AG09319 (cell line): ENCODE measurements around the gene CNTNAP2.

Experiments used
- DNase-seq: peaks from one replicate; pipeline ENCODE4 v3.0.0-alpha.2; 2010; ENCODE audit warnings: low read depth; ENCODE audit errors: extremely low read depth
- CTCF ChIP-seq: IDR thresholded peaks from 2 replicates; pipeline ENCODE4 v1.5.1; 2011; ENCODE audit warnings: low read depth, mild to moderate bottlenecking, inconsistent platforms, low read length, moderate library complexity

CNTNAP2 gene

GRCh38 chr7:146414373-146414772 lies 297.8 kb downstream of the CNTNAP2 start:
- DNase-seq: no peak
- TF ChIP-seq CTCF: no peak

- no peak for TF ChIP-seq CTCF
- DNase-seq: no peak
These were observed 298.3 kb downstream of the CNTNAP2 start for GRCh38 chr7:146414937-146415336.

GRCh38 chr7:146417176-146417575 lies 300.6 kb downstream of the CNTNAP2 start:
- DNase-seq: no peak
- TF ChIP-seq CTCF: no peak

GRCh38 chr7:146423446-146423845 lies 306.8 kb downstream of the CNTNAP2 start:
- no peak for TF ChIP-seq CTCF
- DNase-seq: no peak

- no peak for TF ChIP-seq CTCF
- no peak for DNase-seq
These were observed 307.5 kb downstream of the CNTNAP2 start for GRCh38 chr7:146424084-146424483.

- DNase-seq: no peak
- TF ChIP-seq CTCF: no peak
These were observed 316.9 kb downstream of the CNTNAP2 start for GRCh38 chr7:146433501-146433900.

- DNase-seq: no peak
- TF ChIP-seq CTCF: no peak
These were observed 326.5 kb downstream of the CNTNAP2 start for GRCh38 chr7:146443102-146443501.

GRCh38 chr7:146449625-146450024 lies 333.0 kb downstream of the CNTNAP2 start:
- TF ChIP-seq CTCF: no peak
- DNase-seq: no peak
